Common myeloid progenitor, CD34-positive (primary cell): ENCODE results near the gene KLK15.

ENCODE experiments used
- CTCF ChIA-PET: fragments of 350-600 bp; sonication (Branson Sonifier 250); formaldehyde crosslinking; loops from one replicate; lab custom pipeline; 2021; ENCODE audit warnings: antibody characterized with exemption; lab: Charles Lee
- POLR2A ChIA-PET: fragments of 350-600 bp; sonication (Branson Sonifier 250); formaldehyde crosslinking; loops from one replicate; lab custom pipeline; 2021; ENCODE audit warnings: antibody characterized with exemption; lab: Charles Lee
- DNase-seq, 3 donors: peaks; one replicate each; pipeline versions ENCODE4 v3.0.0 to v3.0.0-alpha.2; 2013
- H3K27ac ChIP-seq, 2 experiments: 1 replicate in 1 of 2; 2 replicates in 1 of 2; pipeline ENCODE4 v1.7.0; 2013; ENCODE audit warnings: inconsistent platforms in 2 of 2, low read length in 2 of 2, mild to moderate bottlenecking in 2 of 2, low read depth in 1 of 2, moderate library complexity in 1 of 2; ENCODE audit not compliant: severe bottlenecking in 2 of 2, insufficient read depth in 1 of 2, poor library complexity in 1 of 2
- H3K27me3 ChIP-seq, 5 experiments: replicated peaks in 2 of 5; 1 replicate in 3 of 5; 2 replicates in 2 of 5; pipeline versions ENCODE4 v1.6.1 to v1.7.0; 2013; ENCODE audit warnings: low read length in 4 of 5, mild to moderate bottlenecking in 2 of 5, moderate library complexity in 2 of 5, inconsistent platforms in 1 of 5; ENCODE audit not compliant: insufficient read depth in 5 of 5, control insufficient read depth in 4 of 5
- H3K36me3 ChIP-seq, 4 experiments: 1 replicate in 2 of 4; 2 replicates in 2 of 4; pipeline versions ENCODE4 v1.6.1 to v1.7.0; 2013; ENCODE audit warnings: low read length in 3 of 4, control low read depth in 1 of 4, mild to moderate bottlenecking in 1 of 4; ENCODE audit not compliant: control insufficient read depth in 4 of 4, insufficient read depth in 4 of 4
- H3K4me1 ChIP-seq, 4 experiments: 1 replicate in 3 of 4; 2 replicates in 1 of 4; pipeline versions ENCODE4 v1.6.1 to v1.7.1; 2013; ENCODE audit warnings: low read length in 3 of 4, mild to moderate bottlenecking in 3 of 4, control low read depth in 1 of 4, inconsistent platforms in 1 of 4, moderate library complexity in 1 of 4; ENCODE audit not compliant: control insufficient read depth in 4 of 4, insufficient read depth in 4 of 4; ENCODE audit errors: control extremely low read depth in 1 of 4
- H3K4me3 ChIP-seq, 7 experiments: 1 replicate in 4 of 7; 2 replicates in 3 of 7; pipeline versions ENCODE4 v1.5.1 to v1.7.0; 2013; ENCODE audit warnings: mild to moderate bottlenecking in 7 of 7, low read length in 6 of 7, moderate library complexity in 6 of 7, inconsistent platforms in 2 of 7, low read depth in 2 of 7, control low read depth in 1 of 7; ENCODE audit not compliant: insufficient read depth in 4 of 7, control insufficient read depth in 1 of 7; ENCODE audit errors: extremely low read depth in 1 of 7
- H3K9me3 ChIP-seq, 5 experiments: 1 replicate in 4 of 5; 2 replicates in 1 of 5; pipeline versions ENCODE4 v1.6.1 to v1.7.1; 2013; ENCODE audit warnings: low read length in 4 of 5, mild to moderate bottlenecking in 2 of 5, inconsistent platforms in 1 of 5, low read depth in 1 of 5, moderate library complexity in 1 of 5; ENCODE audit not compliant: control insufficient read depth in 4 of 5, insufficient read depth in 2 of 5; ENCODE audit errors: control extremely low read depth in 1 of 5
- WGBS: methylation state at CpG from one replicate; pipeline ENCODE4 v1.1.5; 2013; ENCODE audit not compliant: insufficient coverage; 5-methylcytosine and 5-hydroxymethylcytosine counted together

KLK15 gene

GRCh38 chr19:50843205-50843604, 9.8 kb upstream of the KLK15 start:
- no peaks in the 10 kb centered on the region for H3K36me3 ChIP-seq

GRCh38 chr19:50842130-50842529, 8.8 kb upstream of the KLK15 start:
- 96% methylated on average over 3 of the region's 6 CpGs for WGBS

More at GRCh38 chr19:50843205-50843604, 9.8 kb upstream of the KLK15 start:
- Histone ChIP-seq H3K27me3 (peaks cover 0 to 48% (median 2%) of the 10 kb centered on the region in 5 experiments), H3K27ac (no peak overlapping the region), H3K4me1 (no peaks in the 10 kb centered on the region), H3K4me3 (no peak overlapping the region), H3K9me3 (peaks cover 0 to 18% (median 6%) of the 10 kb centered on the region in 5 experiments)
- CTCF ChIA-PET: no interaction called here
- no CpG with 5 or more reads among the region's 2 CpGs for WGBS
- POLR2A ChIA-PET: no interaction called here
- DNase-seq: no peak

GRCh38 chr19:50839712-50840655, 6.6 kb upstream of the KLK15 start:
- H3K9me3 ChIP-seq: peaks cover 0 to 18% (median 6%) of the 10 kb centered on the region in 5 experiments
- CTCF ChIA-PET: interaction anchor here (0.6 kb wide), 1 partner anchor 34 kb away, joined by 3 read pairs; no protein-coding TSS in a partner anchor
- peaks cover 2 to 69% (median 15%) of the 10 kb centered on the region in 5 experiments for H3K27me3 ChIP-seq
- WGBS: 82% methylated on average over 6 of the region's 10 CpGs
- no peak overlapping the region for H3K27ac ChIP-seq
- POLR2A ChIA-PET: no interaction called here
- H3K4me1 ChIP-seq: peaks cover 0 to 12% (median 10%) of the 10 kb centered on the region in 4 experiments
- H3K36me3 ChIP-seq: no peaks in the 10 kb centered on the region
- DNase-seq: no peak
- no peak overlapping the region for H3K4me3 ChIP-seq

More at GRCh38 chr19:50842130-50842529, 8.8 kb upstream of the KLK15 start:
- H3K27me3 ChIP-seq: peaks cover 0 to 52% (median 2%) of the 10 kb centered on the region in 5 experiments
- ChIA-PET POLR2A (no interaction called here), CTCF (no interaction called here)
- H3K36me3 ChIP-seq: no peaks in the 10 kb centered on the region
- peaks cover 0 to 18% (median 6%) of the 10 kb centered on the region in 5 experiments for H3K9me3 ChIP-seq
- H3K27ac ChIP-seq: no peak overlapping the region
- no peak overlapping the region for H3K4me3 ChIP-seq
- no peaks in the 10 kb centered on the region for H3K4me1 ChIP-seq
- no peak for DNase-seq

- no peak overlapping the region for H3K4me3 ChIP-seq
- peaks cover 0 to 12% (median 10%) of the 10 kb centered on the region in 4 experiments for H3K4me1 ChIP-seq
- ChIA-PET POLR2A (no interaction called here), CTCF (interaction anchor here (0.6 kb wide), 1 partner anchor 95 kb away, joined by 3 read pairs; no protein-coding TSS in a partner anchor)
- WGBS: 21% methylated on average over 4 of the region's 6 CpGs
- H3K27ac ChIP-seq: no peak overlapping the region
- DNase-seq: peak; percentile 23 to 35 (median 28)
- peaks cover 6 to 71% (median 19%) of the 10 kb centered on the region in 5 experiments for H3K27me3 ChIP-seq
- H3K9me3 ChIP-seq: peaks cover 0 to 7% (median 0%) of the 10 kb centered on the region in 5 experiments
- H3K36me3 ChIP-seq: no peaks in the 10 kb centered on the region
These were observed 4.9 kb upstream of the KLK15 start for GRCh38 chr19:50838239-50838638.

GRCh38 chr19:50837300-50837699, 3.9 kb upstream of the KLK15 start:
- Histone ChIP-seq H3K4me1 (peaks cover 0 to 12% (median 10%) of the 10 kb centered on the region in 4 experiments), H3K9me3 (peaks cover 0 to 5% (median 0%) of the 10 kb centered on the region in 5 experiments), H3K36me3 (no peaks in the 10 kb centered on the region), H3K27me3 (peaks cover 6 to 75% (median 19%) of the 10 kb centered on the region in 5 experiments), H3K27ac (no peak overlapping the region), H3K4me3 (no peak overlapping the region)
- CTCF ChIA-PET: no interaction called here
- POLR2A ChIA-PET: no interaction called here
- peak in 1 of 3 donors; percentile 8 for DNase-seq
- 87% methylated on average over 10 of the region's 10 CpGs for WGBS

- WGBS: 44% methylated on average over 18 of the region's 19 CpGs
- Histone ChIP-seq H3K4me1 (peaks cover 0 to 12% (median 10%) of the 10 kb centered on the region in 4 experiments), H3K36me3 (no peaks in the 10 kb centered on the region), H3K9me3 (no peaks in the 10 kb centered on the region), H3K27ac (no peak overlapping the region), H3K4me3 (no peak overlapping the region), H3K27me3 (peaks cover 6 to 72% (median 21%) of the 10 kb centered on the region in 5 experiments)
- ChIA-PET POLR2A (no interaction called here), CTCF (no interaction called here)
- no peak for DNase-seq
These were observed 3.3 kb upstream of the KLK15 start for GRCh38 chr19:50836543-50837195.
